Neural cell (in vitro differentiated cells): ENCODE data around the gene MAP3K5. TPM values are rescaled to one million over a fixed set of nuclear protein-coding genes. Genes with fewer than 3 reads are reported as not detected.

Experiments
- H2AFZ ChIP-seq: fragments of 200-600, 300-800 bp; sonication (generic), shearing (Covaris generic); 2 replicates; pipeline ENCODE4 v1.6.0; 2014; ENCODE audit warnings: low read depth, mild to moderate bottlenecking, antibody characterized with exemption, low read length, moderate library complexity
- H3F3A ChIP-seq: fragments of 200-600 bp; shearing (Covaris generic); 2 replicates; pipeline ENCODE4 v1.6.1; 2016; ENCODE audit warnings: mild to moderate bottlenecking, moderate library complexity, mixed read lengths, antibody characterized with exemption, low read length; ENCODE audit not compliant: insufficient read depth, poor library complexity, severe bottlenecking
- H3K27ac ChIP-seq: fragments of 200-600, 300-800 bp; sonication (generic), shearing (Covaris generic); 2 replicates; pipeline ENCODE4 v1.5.1; 2014; ENCODE audit warnings: mild to moderate bottlenecking, low read length, moderate library complexity
- H3K27me3 ChIP-seq: fragments of 300-800, 200-600 bp; sonication (generic), shearing (Covaris generic); 2 replicates; pipeline ENCODE4 v1.6.0; 2014; ENCODE audit warnings: mild to moderate bottlenecking, low read depth, low read length, moderate library complexity; ENCODE audit not compliant: insufficient read depth
- H3K36me3 ChIP-seq: fragments of 300-800, 200-600 bp; sonication (generic), shearing (Covaris generic); 2 replicates; pipeline ENCODE4 v1.5.1; 2014; ENCODE audit warnings: mild to moderate bottlenecking, antibody characterized with exemption, low read length, moderate library complexity; ENCODE audit not compliant: insufficient read depth
- H3K4me2 ChIP-seq: fragments of 300-800, 200-600 bp; sonication (generic), shearing (Covaris generic); 2 replicates; pipeline ENCODE4 v1.6.0; 2014; ENCODE audit warnings: mild to moderate bottlenecking, low read length
- H3K4me3 ChIP-seq: fragments of 300-800, 200-600 bp; sonication (generic), shearing (Covaris generic); 2 replicates; pipeline ENCODE4 v1.5.1; 2014; ENCODE audit warnings: mild to moderate bottlenecking, low read length, moderate library complexity
- H3K79me2 ChIP-seq: fragments of 200-600 bp; shearing (Covaris generic); replicated peaks from 2 replicates; pipeline ENCODE4 v1.6.0; 2014; ENCODE audit warnings: mild to moderate bottlenecking, low read length, moderate library complexity; ENCODE audit not compliant: insufficient read depth
- H3K9ac ChIP-seq: fragments of 300-800, 200-600 bp; sonication (generic), shearing (Covaris generic); 2 replicates; pipeline ENCODE4 v1.6.1; 2016; ENCODE audit warnings: mild to moderate bottlenecking, low read length, mixed read lengths
- H3K9me2 ChIP-seq: fragments of 200-600 bp; shearing (Covaris generic); 2 replicates; pipeline ENCODE4 v1.6.1; 2016; ENCODE audit warnings: mild to moderate bottlenecking, low read length, mixed read lengths; ENCODE audit not compliant: insufficient read depth
- H3K9me3 ChIP-seq: fragments of 200-600, 300-800 bp; sonication (generic), shearing (Covaris generic); 2 replicates; pipeline ENCODE4 v1.6.1; 2016; ENCODE audit warnings: mild to moderate bottlenecking, mixed run types, low read length, moderate library complexity, mixed read lengths
- H4K20me1 ChIP-seq: fragments of 200-600 bp; shearing (Covaris generic); 2 replicates; pipeline ENCODE4 v1.6.1; 2016; ENCODE audit warnings: mild to moderate bottlenecking, mixed run types; ENCODE audit not compliant: insufficient read depth
- CTCF ChIP-seq: fragments of 450-650 bp; IDR thresholded peaks from 2 replicates; pipeline ENCODE4 v1.5.1; 2014; ENCODE audit warnings: antibody characterized with exemption, mild to moderate bottlenecking, moderate library complexity; ENCODE audit not compliant: poor library complexity, severe bottlenecking
- EP300 ChIP-seq: fragments of 450-650 bp; conservative IDR thresholded peaks from 2 replicates; pipeline ENCODE4 v1.6.1; 2014; ENCODE audit warnings: antibody characterized with exemption, mild to moderate bottlenecking, moderate library complexity; ENCODE audit not compliant: poor library complexity, severe bottlenecking
- EZH2 ChIP-seq: fragments of 200-600, 300-800 bp; shearing (Covaris generic), sonication (generic); IDR thresholded peaks from 2 replicates; pipeline ENCODE4 v1.6.1; 2014; ENCODE audit warnings: antibody characterized with exemption, low read length, borderline replicate concordance, mild to moderate bottlenecking; ENCODE audit not compliant: insufficient read depth, poor library complexity, severe bottlenecking
- MXI1 ChIP-seq: fragments of 450-650 bp; conservative IDR thresholded peaks from 2 replicates; pipeline ENCODE4 v1.6.1; 2014; ENCODE audit warnings: antibody characterized with exemption, mild to moderate bottlenecking; ENCODE audit not compliant: poor library complexity, severe bottlenecking
- POLR2AphosphoS5 ChIP-seq: IDR thresholded peaks from 2 replicates; pipeline ENCODE4 v1.6.1; 2012
- RAD21 ChIP-seq: fragments of 450-650 bp; conservative IDR thresholded peaks from 2 replicates; pipeline ENCODE4 v1.6.1; 2014; ENCODE audit warnings: antibody characterized with exemption, mild to moderate bottlenecking, moderate library complexity
- REST ChIP-seq: IDR thresholded peaks from 2 replicates; pipeline ENCODE4 v1.6.1; 2012; ENCODE audit warnings: borderline replicate concordance
- SMC3 ChIP-seq: fragments of 450-650 bp; conservative IDR thresholded peaks from 2 replicates; pipeline ENCODE4 v1.6.1; 2014; ENCODE audit warnings: antibody characterized with exemption, mild to moderate bottlenecking, moderate library complexity; ENCODE audit not compliant: poor library complexity
- TAF1 ChIP-seq: IDR thresholded peaks from 2 replicates; pipeline ENCODE4 v1.6.1; 2012; ENCODE audit warnings: low read depth
- polyA plus RNA-seq: library from polyadenylated mRNA; depleted of rRNA; stranded (reverse); fragments of >200 nt; gene quantifications from 2 replicates; pipeline ENCODE4 v1.2.3, GENCODE V29; 2014

Gene MAP3K5
- polyA plus RNA-seq, 1 donor from 2014 or later, result 2.0 TPM

- Histone ChIP-seq H3K27me3 (peaks cover 54% of the 10 kb centered on the region), H3F3A (no peaks in the 10 kb centered on the region), H2AFZ (no peak overlapping the region), H3K9me3 (no peaks in the 10 kb centered on the region), H3K4me3 (no peak overlapping the region), H3K4me2 (no peak overlapping the region), H4K20me1 (no peaks in the 10 kb centered on the region), H3K79me2 (no peaks in the 10 kb centered on the region), H3K36me3 (no peaks in the 10 kb centered on the region), H3K9ac (no peak overlapping the region), H3K9me2 (no peaks in the 10 kb centered on the region), H3K27ac (no peak overlapping the region)
- TF ChIP-seq CTCF, result no peak
- no peak for TF ChIP-seq EP300
- no peak for TF ChIP-seq MXI1
Observed at GRCh38 chr6:136547871-136548270, 244.4 kb downstream of the MAP3K5 start.

- Histone ChIP-seq H3K9ac (no peak overlapping the region), H3F3A (no peaks in the 10 kb centered on the region), H4K20me1 (no peaks in the 10 kb centered on the region), H3K9me2 (no peaks in the 10 kb centered on the region), H3K4me3 (no peak overlapping the region), H3K4me2 (no peak overlapping the region), H3K36me3 (no peaks in the 10 kb centered on the region), H2AFZ (no peak overlapping the region), H3K27ac (no peak overlapping the region), H3K27me3 (peaks cover 49% of the 10 kb centered on the region), H3K79me2 (no peaks in the 10 kb centered on the region), H3K9me3 (no peaks in the 10 kb centered on the region)
- TF ChIP-seq RAD21, result peak; percentile 75
- no peak for TF ChIP-seq EZH2
- no peak for TF ChIP-seq TAF1
- TF ChIP-seq EP300, result no peak
- TF ChIP-seq CTCF, result peak; percentile 74
- peak; percentile 72 for TF ChIP-seq SMC3
- TF ChIP-seq MXI1, result no peak
- TF ChIP-seq REST, result no peak
- TF ChIP-seq POLR2AphosphoS5, result no peak
Observed at GRCh38 chr6:136547336-136547735, 244.9 kb downstream of the MAP3K5 start.
